Erythroblast (primary cell): ENCODE results near the gene EPHB3.

Source experiments
- GATA1 ChIP-seq: IDR thresholded peaks from 2 replicates; pipeline ENCODE4 v1.6.1; 2011; ENCODE audit warnings: low read depth, mild to moderate bottlenecking, control low read depth, low read length, moderate library complexity
- POLR2A ChIP-seq: IDR thresholded peaks from 2 replicates; pipeline ENCODE4 v1.6.1; 2011; ENCODE audit warnings: mild to moderate bottlenecking, low read length

DNA sequence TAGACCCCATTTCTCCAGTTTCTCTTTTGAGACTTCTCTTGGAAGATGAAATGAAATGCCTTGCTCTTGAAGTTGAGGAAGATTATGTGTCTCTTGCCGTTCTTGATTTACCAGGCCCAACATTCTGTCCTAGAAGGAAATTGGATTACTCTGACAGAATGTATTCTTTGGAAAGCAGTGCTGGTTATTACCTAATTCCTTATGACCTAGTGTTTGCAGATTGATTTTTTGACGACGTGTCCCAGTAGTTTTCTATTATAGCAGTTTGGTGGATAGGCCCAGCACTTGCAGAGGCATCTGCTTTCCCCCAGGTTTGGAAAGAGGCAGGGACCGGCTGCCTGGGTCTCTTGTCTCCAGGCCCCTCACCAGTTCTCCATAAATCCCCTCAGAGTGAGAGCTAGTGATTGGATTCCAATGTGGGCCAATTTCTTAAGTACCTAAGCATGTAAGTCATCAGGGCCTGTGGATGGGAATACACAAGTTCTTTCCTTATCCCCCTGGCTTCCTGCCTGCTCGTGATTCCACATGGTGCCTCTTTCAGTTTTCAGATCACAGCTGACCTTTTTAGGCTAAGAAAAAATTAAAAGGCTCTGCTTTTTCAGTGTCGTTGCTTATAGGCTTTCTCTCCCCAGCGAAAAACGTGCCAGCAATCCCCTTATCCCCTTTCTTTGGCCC, 50.2 kb downstream of the EPHB3 start:
- TF ChIP-seq POLR2A (no peak), GATA1 (no peak)
